Islet of Langerhans (tissue), 1 donor: Measurements from ENCODE around the gene OLFML3.
"Not testable (repeated sequence)": the region's sequence is repeated elsewhere in the genome, so short reads cannot be mapped to it uniquely, and the experiment has no call there.

Experiments used
- FAIRE-seq: peaks from one replicate; lab custom pipeline; 2011; peaks lifted over from hg19 to GRCh38; lab: Jason Lieb, UNC

OLFML3 gene

GRCh38 chr1:113978863-113979702, at the start of gene OLFML3:
OLFML3 (plus strand) TSS chr1:113979474; CDS start chr1:113979517, 43 bp downstream.
- FAIRE-seq, result peak; percentile 53

- FAIRE-seq, result no peak
These were observed 49.4 kb upstream of the OLFML3 start for GRCh38 chr1:113929750-113930498.

GRCh38 chr1:113930499-113931161, 48.6 kb upstream of the OLFML3 start:
- FAIRE-seq, result no peak

GRCh38 chr1:113931451-113931851, 47.8 kb upstream of the OLFML3 start:
- no peak for FAIRE-seq

- FAIRE-seq, result no peak
These were observed 45.3 kb upstream of the OLFML3 start for GRCh38 chr1:113934006-113934405.

GRCh38 chr1:113934511-113935055, 44.7 kb upstream of the OLFML3 start:
- no peak for FAIRE-seq

- FAIRE-seq, result no peak
These were observed 44.1 kb upstream of the OLFML3 start for GRCh38 chr1:113935176-113935575.

GRCh38 chr1:113935970-113936369, 43.3 kb upstream of the OLFML3 start:
- no peak for FAIRE-seq

- peak; percentile 76 for FAIRE-seq
These were observed 42.1 kb upstream of the OLFML3 start for GRCh38 chr1:113937146-113937545.

- FAIRE-seq, result no peak
These were observed 41.1 kb upstream of the OLFML3 start for GRCh38 chr1:113938192-113938591.

- FAIRE-seq, result no peak
These were observed 38.7 kb upstream of the OLFML3 start for GRCh38 chr1:113940365-113941244.

- FAIRE-seq, result no peak
These were observed 38.1 kb upstream of the OLFML3 start for GRCh38 chr1:113941245-113941559.

- FAIRE-seq, result no peak
These were observed 36.7 kb upstream of the OLFML3 start for GRCh38 chr1:113942527-113942926.

GRCh38 chr1:113943028-113943811, 36.1 kb upstream of the OLFML3 start:
- FAIRE-seq, result no peak

GRCh38 chr1:113945329-113945728, 33.9 kb upstream of the OLFML3 start:
- no peak for FAIRE-seq

- FAIRE-seq, result no peak
These were observed 33.2 kb upstream of the OLFML3 start for GRCh38 chr1:113946112-113946511.

GRCh38 chr1:113946678-113947387, 32.4 kb upstream of the OLFML3 start:
- FAIRE-seq, result no peak

GRCh38 chr1:113947388-113948107, 31.7 kb upstream of the OLFML3 start:
- FAIRE-seq, result no peak

- not testable (repeated sequence) for FAIRE-seq
These were observed 31.1 kb upstream of the OLFML3 start for GRCh38 chr1:113948151-113948550.

GRCh38 chr1:113949007-113949406, 30.3 kb upstream of the OLFML3 start:
- no peak for FAIRE-seq
